K562 (cell line): ENCODE results near the gene HOXB8. TPM values are rescaled to one million over a fixed set of nuclear protein-coding genes. Genes with fewer than 3 reads are reported as not detected.
A peak's percentile ranks its signal among the peaks of the same experiment; 100 is the strongest.

Experiments
- ATAC-seq: fragments of 200-7000 bp; cut with Tn5 transposase; 3 replicates; pipeline ENCODE4 v1.9.1; 2020; ENCODE audit warnings: moderate library complexity
- BruUV-seq: library from RNA; stranded (reverse); fragments of 400-500 nt; replicated peaks from 2 replicates; lab custom pipeline; 2021; lab: Mats Ljungman, UMichigan
- CTCF ChIA-PET: fragments of 300-600 bp; formaldehyde crosslinking; extraction: SDS; loops from one replicate; lab custom pipeline; 2021; ENCODE audit warnings: low intra/inter-chr PET ratio; lab: Yijun Ruan, JAX
- POLR2A ChIA-PET: fragments of 300-600, 350-650 bp; sonication (Branson Sonifier 250); formaldehyde crosslinking; extraction: SDS; loops from one replicate; lab custom pipeline; 2021; ENCODE audit warnings: antibody characterized with exemption, inconsistent platforms; lab: Yijun Ruan, JAX
- DNase-seq, 4 experiments: peaks; one replicate each; pipeline versions ENCODE4 v3.0.0 to v3.0.0-alpha.2; 2011 to 2018; ENCODE audit warnings: low spot score in 3 of 4, mixed read lengths in 3 of 4; ENCODE audit errors: extremely low read depth in 1 of 4
- FAIRE-seq: peaks from 2 replicates; lab custom pipeline; 2011; peaks lifted over from hg19 to GRCh38; lab: Jason Lieb, UNC
- H2AFZ ChIP-seq: 2 replicates; pipeline ENCODE4 v1.6.0; 2011; ENCODE audit warnings: low read depth, low read length, control low read depth, inconsistent platforms
- H3K27ac ChIP-seq: fragments of 200-600 bp; 3 replicates; pipeline ENCODE4 v1.8.0; 2011; ENCODE audit warnings: low read depth, mild to moderate bottlenecking, control low read depth, inconsistent platforms, low read length, moderate library complexity, mixed read lengths; ENCODE audit errors: extremely low read depth
- H3K27me3 ChIP-seq, 2 experiments: fragments of 300-600 bp in 1 of 2; 2 replicates in 1 of 2; 3 replicates in 1 of 2; pipeline versions ENCODE4 v1.6.0 to v1.8.0; 2011; ENCODE audit warnings: inconsistent platforms in 2 of 2, low read length in 2 of 2, mild to moderate bottlenecking in 1 of 2, mixed read lengths in 1 of 2, moderate library complexity in 1 of 2; ENCODE audit not compliant: control insufficient read depth in 2 of 2, insufficient read depth in 2 of 2
- H3K36me3 ChIP-seq: fragments of 300-600 bp; 3 replicates; pipeline ENCODE4 v1.8.0; 2011; ENCODE audit warnings: mild to moderate bottlenecking, low read length, inconsistent platforms; ENCODE audit not compliant: control insufficient read depth, insufficient read depth
- H3K4me1 ChIP-seq, 2 experiments: fragments of 200-600 bp in 1 of 2; replicated peaks in 1 of 2; 2 replicates in 1 of 2; 3 replicates in 1 of 2; pipeline versions ENCODE4 v1.5.1 to v1.8.0; 2011; ENCODE audit warnings: inconsistent platforms in 2 of 2, low read length in 2 of 2, mild to moderate bottlenecking in 1 of 2, mixed read lengths in 1 of 2, moderate library complexity in 1 of 2; ENCODE audit not compliant: control insufficient read depth in 2 of 2, insufficient read depth in 2 of 2
- H3K4me2 ChIP-seq: 2 replicates; pipeline ENCODE4 v1.6.1; 2011; ENCODE audit warnings: low read length, control low read depth, inconsistent platforms, mixed read lengths; ENCODE audit not compliant: insufficient read depth
- H3K4me3 ChIP-seq: fragments of 200-600 bp; sonication (generic), shearing (Covaris generic); 2 replicates; pipeline ENCODE4 v1.5.1; 2016; ENCODE audit warnings: control low read depth, inconsistent platforms
- H3K79me2 ChIP-seq: fragments of 200-600 bp; 3 replicates; pipeline ENCODE4 v1.8.0; 2011; ENCODE audit warnings: low read length, inconsistent platforms; ENCODE audit not compliant: control insufficient read depth, insufficient read depth
- H3K9ac ChIP-seq, 2 experiments: 2 replicates each; pipeline versions ENCODE4 v1.6.0 to v1.6.1; 2011; ENCODE audit warnings: low read depth in 2 of 2, low read length in 2 of 2, control low read depth in 1 of 2, inconsistent platforms in 1 of 2, mild to moderate bottlenecking in 1 of 2, mixed read lengths in 1 of 2; ENCODE audit not compliant: insufficient read depth in 1 of 2
- H3K9me1 ChIP-seq: one replicate; pipeline ENCODE4 v1.6.0; 2011; ENCODE audit warnings: inconsistent platforms, mild to moderate bottlenecking, low read length, moderate library complexity; ENCODE audit not compliant: control insufficient read depth, insufficient read depth
- H3K9me3 ChIP-seq: replicated peaks from 2 replicates; pipeline ENCODE4 v1.5.1; 2011; ENCODE audit warnings: low read depth, low read length, inconsistent platforms; ENCODE audit not compliant: control insufficient read depth, insufficient read depth
- H4K20me1 ChIP-seq: replicated peaks from 2 replicates; pipeline ENCODE4 v1.6.1; 2011; ENCODE audit warnings: low read length, inconsistent platforms, mixed read lengths; ENCODE audit not compliant: control insufficient read depth, insufficient read depth
- CEBPB ChIP-seq: fragments of 450-650 bp; IDR thresholded peaks from 2 replicates; pipeline ENCODE4 v1.6.1; 2016; ENCODE audit warnings: missing genetic modification characterization, missing compliant biosample characterization
- ETV1 ChIP-seq: fragments of 450-650 bp; conservative IDR thresholded peaks from 2 replicates; pipeline ENCODE4 v1.6.1; 2016; ENCODE audit warnings: missing genetic modification characterization, control low read depth, low read depth, missing compliant biosample characterization
- FOXJ3 ChIP-seq: sonication (generic); formaldehyde crosslinking; IDR thresholded peaks from 2 replicates; pipeline ENCODE4 v1.4.0; 2020; ENCODE audit warnings: mild to moderate bottlenecking, missing genetic modification reagents
- HLTF ChIP-seq: fragments of 450-650 bp; IDR thresholded peaks from 2 replicates; pipeline ENCODE4 v1.6.1; 2016
- LEF1 ChIP-seq: fragments of 450-650 bp; IDR thresholded peaks from 2 replicates; pipeline ENCODE4 v1.6.1; 2016; ENCODE audit warnings: mild to moderate bottlenecking
- MIER1 ChIP-seq: fragments of 450-650 bp; IDR thresholded peaks from 2 replicates; pipeline ENCODE4 v1.6.1; 2016; ENCODE audit warnings: antibody characterized with exemption, mild to moderate bottlenecking, low read depth
- POLR2G ChIP-seq: fragments of 200-400 bp; formaldehyde crosslinking; IDR thresholded peaks from 2 replicates; pipeline ENCODE4 v1.6.1; 2017; ENCODE audit warnings: low read depth, mild to moderate bottlenecking, antibody characterized with exemption, low read length, moderate library complexity
- TCF7L2 ChIP-seq: fragments of 150-350 bp; IDR thresholded peaks from 2 replicates; pipeline ENCODE4 v1.6.1; 2016; ENCODE audit warnings: low read depth, mild to moderate bottlenecking, low read length, moderate library complexity
- TFAM ChIP-seq: fragments of 250-450 bp; sonication (Bioruptor Pico); conservative IDR thresholded peaks from 2 replicates; pipeline ENCODE4 v1.5.0; 2021; ENCODE audit warnings: mild to moderate bottlenecking, moderate library complexity
- XRCC3 ChIP-seq: fragments of 450-650 bp; IDR thresholded peaks from 2 replicates; pipeline ENCODE4 v1.6.1; 2017; ENCODE audit warnings: mild to moderate bottlenecking, moderate library complexity
- ZNF316 ChIP-seq: fragments of 450-650 bp; IDR thresholded peaks from 2 replicates; pipeline ENCODE4 v1.6.1; 2016
- ZNF41 ChIP-seq: fragments of 250-450 bp; sonication (Bioruptor Pico); conservative IDR thresholded peaks from 2 replicates; pipeline ENCODE4 v1.4.0; 2020; ENCODE audit warnings: mild to moderate bottlenecking
- WGBS: fragments of 100-300 bp; shearing (Covaris generic); methylation state at CpG from one replicate; pipeline ENCODE4 v1.1.6; 2016; ENCODE audit warnings: low coverage, mixed read lengths; ENCODE audit not compliant: insufficient coverage; ENCODE audit errors: missing lambda C conversion rate; 5-methylcytosine and 5-hydroxymethylcytosine counted together
- in situ Hi-C: fragments of 300-500 bp; cut with MboI; formaldehyde crosslinking; loops from 4 replicates; pipeline ENCODE4 v1.15.0; 2018; ENCODE audit warnings: inconsistent platforms, mixed read lengths
- intact Hi-C: fragments of 100-400 bp; cut with micrococcal nuclease; formaldehyde crosslinking; loops from 2 replicates; pipeline ENCODE4 v1.14.2; 2022
- polyA plus RNA-seq, 8 experiments: library from polyadenylated mRNA; depleted of rRNA in 4 of 8; stranded (reverse) in 5 of 8; unstranded in 3 of 8; fragments of >200 nt; fragmentation: Nextera tagmentation in 2 of 8; fragmentation: Illumina TruSeq in 1 of 8; extraction: Ambion mirVana in 2 of 8; extraction: Trizol in 1 of 8; gene quantifications; 2 replicates each; pipeline versions ENCODE4 v1.2.1 to v1.2.3, GENCODE V29; 2011 to 2014; ENCODE audit warnings: inconsistent platforms in 1 of 8, missing spikeins in 1 of 8
- total RNA-seq, 7 experiments: library from RNA; depleted of rRNA in 6 of 7; stranded (reverse); fragments of >200 nt in 6 of 7; fragmentation: Illumina TruSeq in 2 of 7; extraction: Trizol in 2 of 7; gene quantifications; 2 replicates each; pipeline versions ENCODE4 v1.2.1 to v1.2.3, GENCODE V29; 2011 to 2021; ENCODE audit warnings: low replicate concordance in 1 of 7
- TF ChIP-seq, protein P1 (sequence below): sonication (generic); formaldehyde crosslinking; IDR thresholded peaks from 2 replicates; pipeline ENCODE4 v1.8.1; 2022; ENCODE audit warnings: missing genetic modification reagents
- TF ChIP-seq, protein P2 (sequence below): fragments of 450-650 bp; IDR thresholded peaks from 2 replicates; pipeline ENCODE4 v1.6.1; 2018; ENCODE audit not compliant: partially characterized antibody

The HOXB8 gene
- total and polyA plus RNA-seq, 9 of the 15 experiments (the other 6 are each of a cell fraction or from before 2014, with no cell fraction given) = 0.52 to 23.8 (median 3.6) TPM

DNA sequence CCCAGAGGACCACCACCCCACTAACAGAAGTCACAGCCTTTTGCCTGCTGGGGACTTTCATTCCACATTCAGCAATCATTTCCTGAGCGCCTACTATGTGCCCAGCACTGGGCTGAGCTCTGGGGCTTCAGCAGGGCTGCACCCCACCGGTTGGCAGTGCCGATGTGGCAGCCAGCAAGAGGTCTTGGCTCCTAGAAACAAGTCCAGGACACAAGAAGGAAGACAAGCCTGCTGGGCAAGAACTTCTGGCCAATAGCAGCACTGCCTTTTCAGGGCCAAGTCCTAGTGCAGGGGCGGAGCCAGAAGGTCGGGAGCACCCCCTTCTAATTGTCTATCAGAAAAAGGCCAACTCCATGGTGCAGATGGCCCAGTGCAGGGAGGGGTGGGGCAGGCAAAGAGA is 24.0 kb upstream of the HOXB8 start (continued):
- TF ChIP-seq POLR2G (0 out of 2 replicates have a peak, but pooled peaks have one; percentile 21), ZNF41 (CRISPR knock-in tag) (no peak), MIER1 (no peak), XRCC3 (no peak), TFAM (no peak)
- TF ChIP-seq, all 486 proteins: peak for 3

DNA sequence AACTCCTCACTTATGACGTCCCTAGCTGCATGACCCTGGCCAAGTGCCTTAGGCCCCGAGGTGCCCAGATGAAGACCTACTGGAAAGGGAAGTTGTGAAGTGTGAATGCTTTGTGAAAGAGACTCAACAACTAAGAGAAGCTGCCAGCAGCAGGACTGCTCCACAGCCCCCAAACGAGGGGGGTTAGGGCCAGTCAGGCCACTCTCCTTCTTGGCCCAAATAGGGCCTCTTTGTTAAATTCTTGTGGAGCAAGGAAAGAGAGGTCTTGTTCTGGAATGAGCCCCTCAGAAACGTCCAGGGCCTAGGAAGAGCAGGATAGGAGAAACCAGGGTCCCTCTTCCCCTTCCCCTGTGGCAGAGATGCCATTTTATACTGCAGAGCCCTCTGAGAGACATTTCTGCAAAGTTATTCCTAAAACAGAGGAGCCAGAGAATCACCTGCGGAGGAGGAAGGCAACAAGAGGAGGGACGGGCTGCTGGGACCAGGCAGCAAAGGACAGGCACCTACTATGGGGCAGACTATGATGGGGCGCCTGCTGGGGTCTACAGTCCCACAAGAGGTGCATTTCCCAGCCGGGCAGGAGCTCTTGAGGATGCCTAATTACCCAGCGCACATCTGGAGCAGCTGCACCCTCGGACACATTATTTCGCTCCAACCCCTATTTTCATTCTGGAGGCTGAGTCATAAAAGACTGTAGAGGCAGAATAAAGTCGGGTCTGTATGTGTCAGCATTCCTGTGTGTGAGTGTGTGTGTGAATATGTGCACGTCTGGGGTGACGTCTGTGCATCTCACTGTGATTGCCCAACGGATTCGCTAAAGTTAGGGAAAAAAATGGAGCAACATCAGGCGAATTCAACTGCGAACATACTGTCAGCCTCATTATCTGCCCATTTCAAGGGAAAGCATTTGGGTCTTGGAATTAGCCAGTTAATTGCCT is 22.5 kb upstream of the HOXB8 start:
- no TSS peak for BruUV-seq
- Histone ChIP-seq H3K27me3 (no peaks in the 10 kb centered on the region), H3K9me1 (peaks cover 4% of the 10 kb centered on the region), H4K20me1 (no peaks in the 10 kb centered on the region), H3K79me2 (peaks cover 18% of the 10 kb centered on the region; the same call in 2 of the 3 replicates), H3K4me2 (no peak overlapping the region), H2AFZ (peak overlapping the region; percentile 42), H3K9me3 (no peaks in the 10 kb centered on the region)
- in situ Hi-C loops (no loop called here), intact Hi-C loops (no loop called here)
- peak; percentile 51 for FAIRE-seq
- ChIA-PET POLR2A (interaction anchor here (1.0 to 3.8 kb wide), 3 partner anchors 8 to 19 kb away, joined by 3 to 43 read pairs (median 8); partner anchors contain the start of gene HOXB9), CTCF (no interaction called here)
- TF ChIP-seq TCF7L2 (no peak), FOXJ3 (CRISPR knock-in tag) (no peak), HLTF (no peak), ZNF316 (peak; percentile 40), LEF1 (no peak), ETV1 (no peak), CEBPB (tag) (0 out of 2 replicates have a peak, but pooled peaks have one; percentile 27)
- TF ChIP-seq, protein P1, sequence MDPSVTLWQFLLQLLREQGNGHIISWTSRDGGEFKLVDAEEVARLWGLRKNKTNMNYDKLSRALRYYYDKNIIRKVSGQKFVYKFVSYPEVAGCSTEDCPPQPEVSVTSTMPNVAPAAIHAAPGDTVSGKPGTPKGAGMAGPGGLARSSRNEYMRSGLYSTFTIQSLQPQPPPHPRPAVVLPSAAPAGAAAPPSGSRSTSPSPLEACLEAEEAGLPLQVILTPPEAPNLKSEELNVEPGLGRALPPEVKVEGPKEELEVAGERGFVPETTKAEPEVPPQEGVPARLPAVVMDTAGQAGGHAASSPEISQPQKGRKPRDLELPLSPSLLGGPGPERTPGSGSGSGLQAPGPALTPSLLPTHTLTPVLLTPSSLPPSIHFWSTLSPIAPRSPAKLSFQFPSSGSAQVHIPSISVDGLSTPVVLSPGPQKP = no peak
- TF ChIP-seq, protein P2, sequence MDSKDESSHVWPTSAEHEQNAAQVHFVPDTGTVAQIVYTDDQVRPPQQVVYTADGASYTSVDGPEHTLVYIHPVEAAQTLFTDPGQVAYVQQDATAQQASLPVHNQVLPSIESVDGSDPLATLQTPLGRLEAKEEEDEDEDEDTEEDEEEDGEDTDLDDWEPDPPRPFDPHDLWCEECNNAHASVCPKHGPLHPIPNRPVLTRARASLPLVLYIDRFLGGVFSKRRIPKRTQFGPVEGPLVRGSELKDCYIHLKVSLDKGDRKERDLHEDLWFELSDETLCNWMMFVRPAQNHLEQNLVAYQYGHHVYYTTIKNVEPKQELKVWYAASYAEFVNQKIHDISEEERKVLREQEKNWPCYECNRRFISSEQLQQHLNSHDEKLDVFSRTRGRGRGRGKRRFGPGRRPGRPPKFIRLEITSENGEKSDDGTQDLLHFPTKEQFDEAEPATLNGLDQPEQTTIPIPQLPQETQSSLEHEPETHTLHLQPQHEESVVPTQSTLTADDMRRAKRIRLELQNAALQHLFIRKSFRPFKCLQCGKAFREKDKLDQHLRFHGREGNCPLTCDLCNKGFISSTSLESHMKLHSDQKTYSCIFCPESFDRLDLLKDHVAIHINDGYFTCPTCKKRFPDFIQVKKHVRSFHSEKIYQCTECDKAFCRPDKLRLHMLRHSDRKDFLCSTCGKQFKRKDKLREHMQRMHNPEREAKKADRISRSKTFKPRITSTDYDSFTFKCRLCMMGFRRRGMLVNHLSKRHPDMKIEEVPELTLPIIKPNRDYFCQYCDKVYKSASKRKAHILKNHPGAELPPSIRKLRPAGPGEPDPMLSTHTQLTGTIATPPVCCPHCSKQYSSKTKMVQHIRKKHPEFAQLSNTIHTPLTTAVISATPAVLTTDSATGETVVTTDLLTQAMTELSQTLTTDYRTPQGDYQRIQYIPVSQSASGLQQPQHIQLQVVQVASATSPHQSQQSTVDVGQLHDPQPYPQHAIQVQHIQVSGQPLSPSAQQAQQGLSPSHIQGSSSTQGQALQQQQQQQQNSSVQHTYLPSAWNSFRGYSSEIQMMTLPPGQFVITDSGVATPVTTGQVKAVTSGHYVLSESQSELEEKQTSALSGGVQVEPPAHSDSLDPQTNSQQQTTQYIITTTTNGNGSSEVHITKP = peak; percentile 76
- TF ChIP-seq, all 486 proteins: peak for 3
- WGBS = 63% methylated on average over 18 of the region's 18 CpGs
- H3K9ac ChIP-seq = peak overlapping the region in 1 of 2 experiments; percentile 49; a peak in 1 of 4 replicates
- H3K36me3 ChIP-seq = peaks cover 8% of the 10 kb centered on the region; the same call in 1 of the 3 replicates
- H3K4me3 ChIP-seq = no peak overlapping the region
- ATAC-seq (no peak), DNase-seq (no peak)
- H3K27ac ChIP-seq = no peak overlapping the region
- H3K4me1 ChIP-seq = peaks cover 47 to 63% of the 10 kb centered on the region in 2 experiments
